ENCODE measurements around the gene PTMA. TPM values are rescaled to one million over a fixed set of nuclear protein-coding genes. Genes with fewer than 3 reads are reported as not detected.

PTMA gene
- total and polyA plus RNA-seq, 9 of the 15 experiments (the other 6 are each of a cell fraction or from before 2014, with no cell fraction given), result 429 to 2,322 (median 1,578) TPM

DNA sequence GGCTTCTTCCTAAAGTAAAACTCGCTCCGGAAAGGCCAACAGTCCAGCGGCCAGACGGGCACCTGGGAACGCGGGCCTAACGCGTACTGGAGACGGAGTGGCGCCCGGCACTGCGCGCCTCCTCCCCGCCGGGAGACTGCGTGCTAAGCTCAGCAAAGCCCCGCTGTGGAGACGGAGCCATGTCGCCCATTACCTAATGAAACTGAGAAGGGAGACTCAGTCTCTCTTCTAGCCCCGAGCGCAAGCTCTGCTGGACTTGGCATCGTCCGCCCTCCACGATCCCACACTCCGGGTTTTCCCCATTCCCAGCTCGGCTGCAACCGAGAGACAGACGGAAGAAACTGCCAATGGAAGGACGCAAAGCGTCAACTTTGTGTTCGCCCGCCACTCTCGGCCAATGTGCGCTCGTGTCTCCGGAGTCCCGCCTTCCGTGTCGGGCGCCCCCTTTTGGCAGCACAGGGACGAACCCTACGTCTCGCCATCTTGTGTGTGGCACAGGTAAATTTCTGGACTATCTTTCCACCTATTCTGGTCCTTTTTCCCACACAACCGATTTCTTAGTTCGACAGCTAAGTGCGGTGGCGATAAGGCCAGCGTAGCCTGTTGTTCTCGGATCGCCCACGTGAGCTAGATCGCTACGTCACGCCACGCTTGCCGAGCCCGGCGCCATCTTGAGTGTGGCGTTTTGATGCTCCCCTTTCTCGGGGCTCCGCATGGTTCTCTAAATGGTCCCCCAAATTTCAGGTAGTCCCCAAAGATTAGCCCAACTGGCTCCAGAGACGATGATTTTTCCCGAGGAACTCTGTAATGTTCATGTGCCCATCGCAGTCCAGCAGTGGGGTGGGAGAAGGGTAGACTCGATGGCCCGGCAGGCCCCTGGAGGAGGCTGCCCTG is 1.3 kb upstream of the PTMA start (continued):
- TF ChIP-seq, protein P1, sequence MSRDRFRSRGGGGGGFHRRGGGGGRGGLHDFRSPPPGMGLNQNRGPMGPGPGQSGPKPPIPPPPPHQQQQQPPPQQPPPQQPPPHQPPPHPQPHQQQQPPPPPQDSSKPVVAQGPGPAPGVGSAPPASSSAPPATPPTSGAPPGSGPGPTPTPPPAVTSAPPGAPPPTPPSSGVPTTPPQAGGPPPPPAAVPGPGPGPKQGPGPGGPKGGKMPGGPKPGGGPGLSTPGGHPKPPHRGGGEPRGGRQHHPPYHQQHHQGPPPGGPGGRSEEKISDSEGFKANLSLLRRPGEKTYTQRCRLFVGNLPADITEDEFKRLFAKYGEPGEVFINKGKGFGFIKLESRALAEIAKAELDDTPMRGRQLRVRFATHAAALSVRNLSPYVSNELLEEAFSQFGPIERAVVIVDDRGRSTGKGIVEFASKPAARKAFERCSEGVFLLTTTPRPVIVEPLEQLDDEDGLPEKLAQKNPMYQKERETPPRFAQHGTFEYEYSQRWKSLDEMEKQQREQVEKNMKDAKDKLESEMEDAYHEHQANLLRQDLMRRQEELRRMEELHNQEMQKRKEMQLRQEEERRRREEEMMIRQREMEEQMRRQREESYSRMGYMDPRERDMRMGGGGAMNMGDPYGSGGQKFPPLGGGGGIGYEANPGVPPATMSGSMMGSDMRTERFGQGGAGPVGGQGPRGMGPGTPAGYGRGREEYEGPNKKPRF (IDR thresholded peaks at IDR 0.05; ENCODE audit: low read depth, low read length), result no peak
- TF ChIP-seq, protein P2, sequence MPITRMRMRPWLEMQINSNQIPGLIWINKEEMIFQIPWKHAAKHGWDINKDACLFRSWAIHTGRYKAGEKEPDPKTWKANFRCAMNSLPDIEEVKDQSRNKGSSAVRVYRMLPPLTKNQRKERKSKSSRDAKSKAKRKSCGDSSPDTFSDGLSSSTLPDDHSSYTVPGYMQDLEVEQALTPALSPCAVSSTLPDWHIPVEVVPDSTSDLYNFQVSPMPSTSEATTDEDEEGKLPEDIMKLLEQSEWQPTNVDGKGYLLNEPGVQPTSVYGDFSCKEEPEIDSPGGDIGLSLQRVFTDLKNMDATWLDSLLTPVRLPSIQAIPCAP (CRISPR knock-in tag; IDR thresholded peaks at IDR 0.05; ENCODE audit: borderline replicate concordance), result no peak
- TF ChIP-seq ESRRA (IDR thresholded peaks at IDR 0.05; ENCODE audit: borderline replicate concordance, low read depth) (peak; percentile 55; the same call in 1 of the 2 replicates), CCAR2 (IDR thresholded peaks at IDR 0.05; ENCODE audit: low read depth, low read length) (no peak), SMAD2 (IDR thresholded peaks at IDR 0.05; ENCODE audit: low read depth, low read length) (no peak), TAF7 (tag; IDR thresholded peaks at IDR 0.05) (peak; percentile 100), CBX1 (IDR thresholded peaks at IDR 0.05; ENCODE audit: low read depth) (no peak), IRF2 (CRISPR knock-in tag; IDR thresholded peaks at IDR 0.05) (no peak), ZFP36 (IDR thresholded peaks at IDR 0.05; ENCODE audit: low read depth, low read length, partially characterized antibody) (no peak), RBFOX2 (IDR thresholded peaks at IDR 0.05; ENCODE audit: low read depth, low read length) (peak; percentile 81), TEAD2 (tag; IDR thresholded peaks at IDR 0.05) (no peak), ZNF551 (CRISPR knock-in tag; IDR thresholded peaks at IDR 0.05) (no peak), POLR2B (IDR thresholded peaks at IDR 0.05; ENCODE audit: low read depth, partially characterized antibody) (peak; percentile 43), ZBTB7A (IDR thresholded peaks at IDR 0.05; ENCODE audit: borderline replicate concordance, control insufficient read depth, low read depth, low read length) (no peak; the same call in 1 of the 2 replicates), PTRF (tag; IDR thresholded peaks at IDR 0.05) (no peak), ZNF184 (CRISPR knock-in tag; IDR thresholded peaks at IDR 0.05) (no peak), NFYB (IDR thresholded peaks at IDR 0.05; ENCODE audit: extremely low read depth, insufficient read length) (peak; percentile 89)
- TF ChIP-seq, protein P3, sequence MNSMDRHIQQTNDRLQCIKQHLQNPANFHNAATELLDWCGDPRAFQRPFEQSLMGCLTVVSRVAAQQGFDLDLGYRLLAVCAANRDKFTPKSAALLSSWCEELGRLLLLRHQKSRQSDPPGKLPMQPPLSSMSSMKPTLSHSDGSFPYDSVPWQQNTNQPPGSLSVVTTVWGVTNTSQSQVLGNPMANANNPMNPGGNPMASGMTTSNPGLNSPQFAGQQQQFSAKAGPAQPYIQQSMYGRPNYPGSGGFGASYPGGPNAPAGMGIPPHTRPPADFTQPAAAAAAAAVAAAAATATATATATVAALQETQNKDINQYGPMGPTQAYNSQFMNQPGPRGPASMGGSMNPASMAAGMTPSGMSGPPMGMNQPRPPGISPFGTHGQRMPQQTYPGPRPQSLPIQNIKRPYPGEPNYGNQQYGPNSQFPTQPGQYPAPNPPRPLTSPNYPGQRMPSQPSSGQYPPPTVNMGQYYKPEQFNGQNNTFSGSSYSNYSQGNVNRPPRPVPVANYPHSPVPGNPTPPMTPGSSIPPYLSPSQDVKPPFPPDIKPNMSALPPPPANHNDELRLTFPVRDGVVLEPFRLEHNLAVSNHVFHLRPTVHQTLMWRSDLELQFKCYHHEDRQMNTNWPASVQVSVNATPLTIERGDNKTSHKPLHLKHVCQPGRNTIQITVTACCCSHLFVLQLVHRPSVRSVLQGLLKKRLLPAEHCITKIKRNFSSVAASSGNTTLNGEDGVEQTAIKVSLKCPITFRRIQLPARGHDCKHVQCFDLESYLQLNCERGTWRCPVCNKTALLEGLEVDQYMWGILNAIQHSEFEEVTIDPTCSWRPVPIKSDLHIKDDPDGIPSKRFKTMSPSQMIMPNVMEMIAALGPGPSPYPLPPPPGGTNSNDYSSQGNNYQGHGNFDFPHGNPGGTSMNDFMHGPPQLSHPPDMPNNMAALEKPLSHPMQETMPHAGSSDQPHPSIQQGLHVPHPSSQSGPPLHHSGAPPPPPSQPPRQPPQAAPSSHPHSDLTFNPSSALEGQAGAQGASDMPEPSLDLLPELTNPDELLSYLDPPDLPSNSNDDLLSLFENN (IDR thresholded peaks at IDR 0.05; ENCODE audit: low read depth in 2 of 2, low read length in 2 of 2), result no peak
- TF ChIP-seq, protein P4, sequence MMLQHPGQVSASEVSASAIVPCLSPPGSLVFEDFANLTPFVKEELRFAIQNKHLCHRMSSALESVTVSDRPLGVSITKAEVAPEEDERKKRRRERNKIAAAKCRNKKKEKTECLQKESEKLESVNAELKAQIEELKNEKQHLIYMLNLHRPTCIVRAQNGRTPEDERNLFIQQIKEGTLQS (IDR thresholded peaks at IDR 0.05), result no peak
- TF ChIP-seq, protein P4 (CRISPR knock-in tag; conservative IDR thresholded peaks at IDR 0.05), result no peak

Data from K562 (cell line).